Panc1 (cell line): ENCODE measurements around the gene LTBP2. TPM values are rescaled to one million over a fixed set of nuclear protein-coding genes. Genes with fewer than 3 reads are reported as not detected.

ENCODE experiments used
- ATAC-seq: fragments of 200-7000 bp; cut with Tn5 transposase; 2 replicates; pipeline ENCODE4 v1.9.1; 2020; ENCODE audit warnings: mild to moderate bottlenecking, moderate library complexity
- BruUV-seq: library from RNA; stranded (reverse); fragments of 400-500 nt; replicated peaks from 2 replicates; lab custom pipeline; 2021; lab: Mats Ljungman, UMichigan
- CTCF ChIA-PET: fragments of 300-600 bp; sonication (Branson Sonifier 250); formaldehyde crosslinking; loops from one replicate; lab custom pipeline; 2022; ENCODE audit warnings: antibody characterized with exemption; lab: Charles Lee
- POLR2A ChIA-PET: fragments of 300-600 bp; sonication (Branson Sonifier 250); formaldehyde crosslinking; loops from one replicate; lab custom pipeline; 2022; ENCODE audit warnings: antibody characterized with exemption; lab: Charles Lee
- DNase-seq: peaks from one replicate; pipeline ENCODE4 v3.0.0-alpha.2; 2010; ENCODE audit warnings: low read depth, low spot score
- H3K27ac ChIP-seq: 2 replicates; pipeline ENCODE4 v1.5.1; 2011; ENCODE audit warnings: mild to moderate bottlenecking, low read length, inconsistent platforms
- H3K27me3 ChIP-seq: fragments of 200-500 bp; sonication (Bioruptor generic); 2 replicates; pipeline ENCODE4 v1.6.0; 2014; ENCODE audit warnings: low read length, inconsistent platforms; ENCODE audit not compliant: control insufficient read depth, insufficient read depth
- H3K36me3 ChIP-seq: fragments of 200-500 bp; sonication (Bioruptor generic); 2 replicates; pipeline ENCODE4 v1.5.1; 2014; ENCODE audit warnings: inconsistent platforms, mild to moderate bottlenecking, low read length, moderate library complexity; ENCODE audit not compliant: control insufficient read depth, insufficient read depth
- H3K4me1 ChIP-seq: 2 replicates; pipeline ENCODE4 v1.5.1; 2011; ENCODE audit warnings: inconsistent platforms, mild to moderate bottlenecking, low read length, moderate library complexity; ENCODE audit not compliant: control insufficient read depth, insufficient read depth
- H3K4me3 ChIP-seq, 2 experiments: 2 replicates each; pipeline ENCODE4 v1.5.1; 2011 to 2012; ENCODE audit warnings: low read depth in 2 of 2, low read length in 2 of 2, mild to moderate bottlenecking in 2 of 2, inconsistent platforms in 1 of 2, moderate library complexity in 1 of 2
- H3K9me3 ChIP-seq: fragments of 200-500 bp; sonication (Bioruptor generic); 2 replicates; pipeline ENCODE4 v1.5.1; 2014; ENCODE audit warnings: low read depth, mild to moderate bottlenecking, inconsistent platforms, low read length, moderate library complexity; ENCODE audit not compliant: control insufficient read depth, insufficient read depth
- POLR2AphosphoS5 ChIP-seq: IDR thresholded peaks from 2 replicates; pipeline ENCODE4 v1.6.1; 2012; ENCODE audit warnings: mild to moderate bottlenecking, low read depth, low read length, moderate library complexity
- SIN3A ChIP-seq: IDR thresholded peaks from 2 replicates; pipeline ENCODE4 v1.6.1; 2012; ENCODE audit warnings: low read depth, mild to moderate bottlenecking, low read length, moderate library complexity, borderline replicate concordance; ENCODE audit not compliant: insufficient read depth
- TCF7L2 ChIP-seq: IDR thresholded peaks from 2 replicates; pipeline ENCODE4 v1.6.1; 2011; ENCODE audit warnings: mild to moderate bottlenecking, low read depth, low read length, inconsistent platforms
- in situ Hi-C: cut with HindIII; loops from 2 replicates; pipeline ENCODE4 v1.10.0; 2016; ENCODE audit warnings: low sequenced_read_pairs, low pct_unique_long_range_greater_than_20kb
- intact Hi-C: fragments of 100-400 bp; cut with micrococcal nuclease; formaldehyde crosslinking; loops from one replicate; pipeline ENCODE4 v1.10.0; 2022; ENCODE audit not compliant: unreplicated experiment
- total RNA-seq: library from RNA; stranded (reverse); gene quantifications from one replicate; pipeline ENCODE4 v1.2.1, GENCODE V29; 2021; ENCODE audit not compliant: unreplicated experiment
- TF ChIP-seq, protein P1 (sequence below): fragments of 450-650 bp; IDR thresholded peaks from 2 replicates; pipeline ENCODE4 v1.5.1; 2017; ENCODE audit warnings: mild to moderate bottlenecking
- TF ChIP-seq, protein P2 (sequence below), 2 experiments: IDR thresholded peaks; 2 replicates each; pipeline ENCODE4 v1.6.1; 2011 to 2012; ENCODE audit warnings: low read depth in 2 of 2, control low read depth in 1 of 2, low read length in 1 of 2, mild to moderate bottlenecking in 1 of 2, moderate library complexity in 1 of 2; ENCODE audit not compliant: insufficient read depth in 1 of 2

Gene LTBP2
- total RNA-seq, 1 experiment from 2014 or later = 69.8 TPM

DNA sequence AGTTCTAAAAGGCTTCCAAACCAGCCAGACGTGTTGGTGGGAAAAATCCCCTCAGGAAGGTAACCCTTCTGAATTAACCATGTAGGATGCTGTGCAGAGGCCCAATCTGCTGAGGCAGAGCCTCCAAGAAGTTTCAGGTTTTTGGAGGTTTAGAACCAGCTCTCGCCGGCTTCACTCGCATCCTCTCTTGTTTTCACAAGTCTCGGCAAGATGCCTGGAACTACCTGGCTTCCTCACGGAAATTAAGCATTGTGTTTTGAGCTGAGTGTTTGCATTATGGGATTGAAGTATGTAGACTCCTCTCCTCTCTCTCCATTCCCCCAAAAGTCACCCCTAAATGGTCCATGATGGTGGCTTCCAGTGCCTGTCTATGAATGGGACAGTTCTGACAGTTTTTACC lies 20.6 kb downstream of the LTBP2 start:
- ChIA-PET POLR2A (no interaction called here), CTCF (no interaction called here)
- H3K9me3 ChIP-seq = no peaks in the 10 kb centered on the region
- TF ChIP-seq TCF7L2 = no peak
- TF ChIP-seq, protein P1, sequence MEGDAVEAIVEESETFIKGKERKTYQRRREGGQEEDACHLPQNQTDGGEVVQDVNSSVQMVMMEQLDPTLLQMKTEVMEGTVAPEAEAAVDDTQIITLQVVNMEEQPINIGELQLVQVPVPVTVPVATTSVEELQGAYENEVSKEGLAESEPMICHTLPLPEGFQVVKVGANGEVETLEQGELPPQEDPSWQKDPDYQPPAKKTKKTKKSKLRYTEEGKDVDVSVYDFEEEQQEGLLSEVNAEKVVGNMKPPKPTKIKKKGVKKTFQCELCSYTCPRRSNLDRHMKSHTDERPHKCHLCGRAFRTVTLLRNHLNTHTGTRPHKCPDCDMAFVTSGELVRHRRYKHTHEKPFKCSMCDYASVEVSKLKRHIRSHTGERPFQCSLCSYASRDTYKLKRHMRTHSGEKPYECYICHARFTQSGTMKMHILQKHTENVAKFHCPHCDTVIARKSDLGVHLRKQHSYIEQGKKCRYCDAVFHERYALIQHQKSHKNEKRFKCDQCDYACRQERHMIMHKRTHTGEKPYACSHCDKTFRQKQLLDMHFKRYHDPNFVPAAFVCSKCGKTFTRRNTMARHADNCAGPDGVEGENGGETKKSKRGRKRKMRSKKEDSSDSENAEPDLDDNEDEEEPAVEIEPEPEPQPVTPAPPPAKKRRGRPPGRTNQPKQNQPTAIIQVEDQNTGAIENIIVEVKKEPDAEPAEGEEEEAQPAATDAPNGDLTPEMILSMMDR = no peak
- no peak for TF ChIP-seq SIN3A
- TF ChIP-seq POLR2AphosphoS5 = no peak
- TF ChIP-seq, protein P2, sequence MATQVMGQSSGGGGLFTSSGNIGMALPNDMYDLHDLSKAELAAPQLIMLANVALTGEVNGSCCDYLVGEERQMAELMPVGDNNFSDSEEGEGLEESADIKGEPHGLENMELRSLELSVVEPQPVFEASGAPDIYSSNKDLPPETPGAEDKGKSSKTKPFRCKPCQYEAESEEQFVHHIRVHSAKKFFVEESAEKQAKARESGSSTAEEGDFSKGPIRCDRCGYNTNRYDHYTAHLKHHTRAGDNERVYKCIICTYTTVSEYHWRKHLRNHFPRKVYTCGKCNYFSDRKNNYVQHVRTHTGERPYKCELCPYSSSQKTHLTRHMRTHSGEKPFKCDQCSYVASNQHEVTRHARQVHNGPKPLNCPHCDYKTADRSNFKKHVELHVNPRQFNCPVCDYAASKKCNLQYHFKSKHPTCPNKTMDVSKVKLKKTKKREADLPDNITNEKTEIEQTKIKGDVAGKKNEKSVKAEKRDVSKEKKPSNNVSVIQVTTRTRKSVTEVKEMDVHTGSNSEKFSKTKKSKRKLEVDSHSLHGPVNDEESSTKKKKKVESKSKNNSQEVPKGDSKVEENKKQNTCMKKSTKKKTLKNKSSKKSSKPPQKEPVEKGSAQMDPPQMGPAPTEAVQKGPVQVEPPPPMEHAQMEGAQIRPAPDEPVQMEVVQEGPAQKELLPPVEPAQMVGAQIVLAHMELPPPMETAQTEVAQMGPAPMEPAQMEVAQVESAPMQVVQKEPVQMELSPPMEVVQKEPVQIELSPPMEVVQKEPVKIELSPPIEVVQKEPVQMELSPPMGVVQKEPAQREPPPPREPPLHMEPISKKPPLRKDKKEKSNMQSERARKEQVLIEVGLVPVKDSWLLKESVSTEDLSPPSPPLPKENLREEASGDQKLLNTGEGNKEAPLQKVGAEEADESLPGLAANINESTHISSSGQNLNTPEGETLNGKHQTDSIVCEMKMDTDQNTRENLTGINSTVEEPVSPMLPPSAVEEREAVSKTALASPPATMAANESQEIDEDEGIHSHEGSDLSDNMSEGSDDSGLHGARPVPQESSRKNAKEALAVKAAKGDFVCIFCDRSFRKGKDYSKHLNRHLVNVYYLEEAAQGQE (IDR thresholded peaks at IDR 0.05; ENCODE audit: insufficient read depth in 1 of 2, low read depth in 2 of 2, low read length in 1 of 2) = no peak
- H3K4me3 ChIP-seq = no peak overlapping the region
- no peaks in the 10 kb centered on the region for H3K36me3 ChIP-seq
- ATAC-seq = no peak
- intact Hi-C loops (no loop called here), in situ Hi-C loops (no loop called here)
- no TSS peak for BruUV-seq
- no peaks in the 10 kb centered on the region for H3K27me3 ChIP-seq
- no peak overlapping the region for H3K27ac ChIP-seq
- H3K4me1 ChIP-seq = no peaks in the 10 kb centered on the region; the same call in 1 of the 2 replicates
- no peak for DNase-seq

DNA sequence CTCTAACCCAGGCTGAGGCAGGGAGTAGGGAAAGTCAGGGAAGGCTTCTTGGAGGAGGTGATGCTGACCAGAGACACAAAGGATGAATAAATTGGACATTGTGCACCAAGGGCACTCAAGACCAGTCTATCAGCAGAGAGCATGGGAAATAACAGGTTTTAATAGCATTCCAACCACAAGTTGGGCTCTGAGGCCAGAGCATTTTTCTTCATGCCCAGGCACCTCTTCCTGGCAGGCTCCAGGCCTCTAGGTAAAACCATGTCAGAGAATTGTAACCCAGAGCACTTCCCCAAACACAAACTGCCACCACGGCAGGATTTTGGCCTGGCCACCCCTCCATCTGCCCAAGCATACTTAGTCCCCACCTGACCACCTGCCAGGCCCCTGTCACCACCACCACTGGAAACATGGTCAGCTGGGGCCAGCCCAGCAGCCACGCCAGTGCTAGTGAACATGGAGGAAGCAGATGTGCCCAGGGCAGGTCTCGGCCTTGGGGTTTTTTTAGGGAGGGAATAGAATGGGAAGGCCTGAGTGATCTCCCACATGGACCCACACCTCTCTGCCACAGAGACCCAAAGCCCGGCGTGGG lies 22.7 kb downstream of the LTBP2 start:
- ATAC-seq = no peak
- H3K27ac ChIP-seq = no peak overlapping the region
- intact Hi-C loops = no loop called here
- DNase-seq = no peak
- ChIA-PET CTCF (interaction anchor here (0.5 kb wide), 1 partner anchor 19 kb away, joined by 3 read pairs; no protein-coding TSS in a partner anchor), POLR2A (no interaction called here)
- no peaks in the 10 kb centered on the region for H3K36me3 ChIP-seq
- no peaks in the 10 kb centered on the region; the same call in 1 of the 2 replicates for H3K4me1 ChIP-seq
- no TSS peak for BruUV-seq
- TF ChIP-seq, protein P1 = no peak
- H3K4me3 ChIP-seq = no peak overlapping the region
- no peaks in the 10 kb centered on the region for H3K27me3 ChIP-seq
- H3K9me3 ChIP-seq = no peaks in the 10 kb centered on the region
- in situ Hi-C loops = no loop called here
